A549 (cell line): Measurements from ENCODE around the gene CUL2. TPM values are rescaled to one million over a fixed set of nuclear protein-coding genes. Genes with fewer than 3 reads are reported as not detected.

Experiments used
- ATAC-seq, 2 experiments: fragments of 200-7000 bp in 1 of 2; fragments of >200 bp in 1 of 2; cut with Nextera tagmentation in 1 of 2; cut with Tn5 transposase in 1 of 2; 3 replicates each; pipeline versions ENCODE4 v1.8.0 to v1.9.1; 2018 to 2020; ENCODE audit warnings: mild to moderate bottlenecking in 1 of 2, moderate library complexity in 1 of 2
- CTCF ChIA-PET: fragments of 300-600 bp; sonication (Branson Sonifier 250); formaldehyde crosslinking; extraction: SDS; loops from one replicate; lab custom pipeline; 2021; ENCODE audit warnings: antibody characterized with exemption, inconsistent platforms; lab: Yijun Ruan, JAX
- POLR2A ChIA-PET: fragments of 350-600 bp; formaldehyde crosslinking; extraction: SDS; loops from one replicate; lab custom pipeline; 2021; ENCODE audit warnings: antibody characterized with exemption, inconsistent platforms; lab: Yijun Ruan, JAX
- DNase-seq, 2 experiments: peaks; one replicate each; pipeline versions ENCODE4 v3.0.0 to v3.0.0-alpha.2; 2011 to 2016; ENCODE audit warnings: low read depth in 1 of 2, low spot score in 1 of 2
- FAIRE-seq: peaks from 2 replicates; lab custom pipeline; 2011; peaks lifted over from hg19 to GRCh38; lab: Jason Lieb, UNC
- H3K27ac ChIP-seq, 2 experiments: fragments of >200 bp; sonication (Bioruptor Twin); formaldehyde crosslinking; 3 replicates each; pipeline ENCODE4 v1.5.1; 2016 to 2017
- H3K4me1 ChIP-seq: fragments of >200 bp; sonication (Bioruptor Twin); formaldehyde crosslinking; 3 replicates; pipeline ENCODE4 v1.6.1; 2016
- H3K4me2 ChIP-seq: fragments of >200 bp; sonication (Bioruptor Twin); formaldehyde crosslinking; 3 replicates; pipeline ENCODE4 v1.6.1; 2016
- H3K4me3 ChIP-seq: fragments of >200 bp; sonication (Bioruptor Twin); formaldehyde crosslinking; 3 replicates; pipeline ENCODE4 v1.5.1; 2016
- H3K9me3 ChIP-seq: fragments of >200 bp; sonication (Bioruptor Twin); formaldehyde crosslinking; 3 replicates; pipeline ENCODE4 v1.6.1; 2016
- ATOH8 ChIP-seq: fragments of 250-450 bp; sonication (Bioruptor Pico); IDR thresholded peaks from 2 replicates; pipeline ENCODE4 v1.5.0; 2020; ENCODE audit warnings: low read depth, mild to moderate bottlenecking, moderate library complexity
- BCL3 ChIP-seq: fragments of >200 bp; sonication (Bioruptor Twin); formaldehyde crosslinking; IDR thresholded peaks from 3 replicates; pipeline ENCODE4 v1.6.1; 2016
- CBX8 ChIP-seq: fragments of 200-600 bp; sonication (generic); IDR thresholded peaks from 2 replicates; pipeline ENCODE4 v1.6.1; 2016
- CHD4 ChIP-seq: fragments of 200-600 bp; sonication (generic); IDR thresholded peaks from 2 replicates; pipeline ENCODE4 v1.6.1; 2016; ENCODE audit warnings: antibody characterized with exemption, mild to moderate bottlenecking, borderline replicate concordance
- CTCF ChIP-seq: fragments of >200 bp; sonication (Bioruptor Twin); formaldehyde crosslinking; IDR thresholded peaks from 3 replicates; pipeline ENCODE4 v1.5.1; 2016
- EHMT2 ChIP-seq: fragments of 200-600 bp; sonication (generic); IDR thresholded peaks from 2 replicates; pipeline ENCODE4 v1.6.1; 2016; ENCODE audit warnings: antibody characterized with exemption, low read depth, mild to moderate bottlenecking, moderate library complexity
- ELK1 ChIP-seq: fragments of 150-350 bp; IDR thresholded peaks from 2 replicates; pipeline ENCODE4 v1.6.1; 2014; ENCODE audit warnings: low read depth, mild to moderate bottlenecking, low read length
- GATA3 ChIP-seq: IDR thresholded peaks from 2 replicates; pipeline ENCODE4 v1.6.1; 2012; ENCODE audit warnings: borderline replicate concordance
- HDAC2 ChIP-seq: fragments of 200-600 bp; sonication (generic); IDR thresholded peaks from 2 replicates; pipeline ENCODE4 v1.6.1; 2016
- HMGXB4 ChIP-seq: fragments of 250-450 bp; sonication (Bioruptor Pico); IDR thresholded peaks from 2 replicates; pipeline ENCODE4 v1.5.0; 2021; ENCODE audit warnings: mild to moderate bottlenecking, moderate library complexity, borderline replicate concordance
- HOXB5 ChIP-seq: fragments of 250-450 bp; sonication (Bioruptor Pico); IDR thresholded peaks from 2 replicates; pipeline ENCODE4 v1.5.0; 2020; ENCODE audit warnings: mild to moderate bottlenecking, moderate library complexity
- JUN ChIP-seq, 2 experiments: fragments of >200 bp; sonication (Bioruptor Twin); formaldehyde crosslinking; IDR thresholded peaks; 2 replicates in 1 of 2; 3 replicates in 1 of 2; pipeline ENCODE4 v1.6.1; 2016 to 2017
- KDM1A ChIP-seq: fragments of 200-600 bp; sonication (generic); IDR thresholded peaks from 2 replicates; pipeline ENCODE4 v1.6.1; 2016; ENCODE audit warnings: low read depth, mild to moderate bottlenecking
- MAX ChIP-seq: IDR thresholded peaks from 2 replicates; pipeline ENCODE4 v1.6.1; 2012
- MYC ChIP-seq: IDR thresholded peaks from 2 replicates; pipeline ENCODE4 v1.6.1; 2012; ENCODE audit warnings: mild to moderate bottlenecking, inconsistent platforms, low read length, improper control_type of control experiment, borderline replicate concordance
- PHF8 ChIP-seq: fragments of 200-600 bp; sonication (generic); IDR thresholded peaks from 2 replicates; pipeline ENCODE4 v1.6.1; 2016; ENCODE audit warnings: low read depth, mild to moderate bottlenecking, antibody characterized with exemption, moderate library complexity, borderline replicate concordance
- SREBF2 ChIP-seq: fragments of 450-650 bp; IDR thresholded peaks from 2 replicates; pipeline ENCODE4 v1.6.1; 2014; ENCODE audit warnings: mild to moderate bottlenecking, moderate library complexity
- USF2 ChIP-seq: fragments of 450-650 bp; IDR thresholded peaks from 2 replicates; pipeline ENCODE4 v1.6.1; 2014; ENCODE audit warnings: antibody characterized with exemption
- ZSCAN20 ChIP-seq: fragments of 250-450 bp; sonication (Bioruptor Pico); IDR thresholded peaks from 2 replicates; pipeline ENCODE4 v1.8.0; 2022; ENCODE audit warnings: mild to moderate bottlenecking, moderate library complexity
- WGBS: methylation state at CpG from one replicate; pipeline ENCODE4 v1.1.6; 2017; ENCODE audit errors: missing lambda C conversion rate; 5-methylcytosine and 5-hydroxymethylcytosine counted together
- polyA plus RNA-seq, 4 experiments: library from polyadenylated mRNA; depleted of rRNA in 3 of 4; stranded (reverse); fragments of >200 nt; fragmentation: RNase III in 1 of 4; extraction: RNeasy Plus Mini Kit Qiagen cat#74134 plus additional on column Dnase treatment in 1 of 4; gene quantifications; 2 replicates in 3 of 4; 3 replicates in 1 of 4; pipeline ENCODE4 v1.2.3, GENCODE V29; 2011 to 2017

Gene CUL2
- polyA plus RNA-seq, 2 of the 4 experiments (the other 2 are of a cell fraction) = 26.8 to 35.1 TPM

- POLR2A ChIA-PET = no interaction called here
- ATAC-seq = peak; percentile 42 to 76
- no peak for TF ChIP-seq ZSCAN20 (CRISPR knock-in tag)
- no peak for TF ChIP-seq CBX8
- TF ChIP-seq HOXB5 (CRISPR knock-in tag) = no peak
- TF ChIP-seq BCL3 = no peak
- no peak for TF ChIP-seq SREBF2
- no peak for TF ChIP-seq MYC
- no peak for TF ChIP-seq JUN (IDR thresholded peaks at IDR 0.05)
- no peak for TF ChIP-seq CHD4
- no peak for TF ChIP-seq HDAC2
- no peak for TF ChIP-seq GATA3
- TF ChIP-seq USF2 = no peak
- TF ChIP-seq CTCF = no peak
- TF ChIP-seq MAX = no peak
- no peak for TF ChIP-seq HMGXB4 (CRISPR knock-in tag)
- no peak for TF ChIP-seq ELK1
- TF ChIP-seq EHMT2 = no peak
- no peak for TF ChIP-seq KDM1A
- TF ChIP-seq ATOH8 (CRISPR knock-in tag) = no peak
- TF ChIP-seq PHF8 = no peak
- TF ChIP-seq, all 56 proteins: peak for 0
- Histone ChIP-seq H3K9me3 (no peaks in the 10 kb centered on the region), H3K4me2 (peak overlapping the region; percentile 48), H3K4me1 (peaks cover 43% of the 10 kb centered on the region), H3K4me3 (no peak overlapping the region), H3K27ac (peak overlapping the region; percentile 18 to 59; a peak in 4 of 6 replicates)
- 65% methylated on average over 3 of the region's 3 CpGs for WGBS
- FAIRE-seq (no peak), DNase-seq (peak in 1 of 2 experiments; percentile 65)
- CTCF ChIA-PET = interaction anchor here (0.6 to 1.2 kb wide), 2 partner anchors 15 to 29 kb away, joined by 3 read pairs; no protein-coding TSS in a partner anchor
Observed at GRCh38 chr10:35042783-35043182, 47.4 kb downstream of the CUL2 start.
